Endothelial cell (in vitro differentiated cells): ENCODE measurements around the gene NOL4L. TPM values are rescaled to one million over a fixed set of nuclear protein-coding genes. Genes with fewer than 3 reads are reported as not detected.
"Not testable (repeated sequence)": the region's sequence is repeated elsewhere in the genome, so short reads cannot be mapped to it uniquely, and the experiment has no call there.

ENCODE experiments used
- DNase-seq: peaks from one replicate; pipeline ENCODE4 v3.0.0; 2021; ENCODE audit warnings: low spot score
- H3K27ac Mint-ChIP-seq: one replicate; pipeline ENCODE4 v1.8.0; 2021; ENCODE audit warnings: mixed read lengths, inconsistent platforms; ENCODE audit not compliant: unreplicated experiment
- H3K27me3 Mint-ChIP-seq: one replicate; pipeline ENCODE4 v1.8.0; 2021; ENCODE audit warnings: mild to moderate bottlenecking, moderate library complexity, mixed read lengths, inconsistent platforms; ENCODE audit not compliant: unreplicated experiment
- H3K36me3 Mint-ChIP-seq: one replicate; pipeline ENCODE4 v1.8.0; 2021; ENCODE audit warnings: mild to moderate bottlenecking, low read depth, mixed read lengths, inconsistent platforms; ENCODE audit not compliant: unreplicated experiment
- H3K4me1 Mint-ChIP-seq: one replicate; pipeline ENCODE4 v1.8.0; 2021; ENCODE audit warnings: mild to moderate bottlenecking, mixed read lengths, inconsistent platforms; ENCODE audit not compliant: unreplicated experiment
- H3K4me3 Mint-ChIP-seq: one replicate; pipeline ENCODE4 v1.8.0; 2021; ENCODE audit warnings: mild to moderate bottlenecking, mixed read lengths, inconsistent platforms; ENCODE audit not compliant: unreplicated experiment
- H3K9me3 Mint-ChIP-seq: one replicate; pipeline ENCODE4 v1.8.0; 2021; ENCODE audit warnings: mixed read lengths, inconsistent platforms; ENCODE audit not compliant: unreplicated experiment
- total RNA-seq: library from RNA; stranded (reverse); fragmentation: NEBNext Ultra II Directional; extraction: Animal tissue kit (Norgen Biotek cat#: 25700); gene quantifications from one replicate; pipeline ENCODE4 v1.2.1, GENCODE V29; 2021; ENCODE audit not compliant: unreplicated experiment
- TF ChIP-seq, protein P1 (sequence below): fragments of 200-600 bp; sonication (generic); IDR thresholded peaks from one replicate; pipeline ENCODE4 v1.5.0; 2021; ENCODE audit warnings: antibody characterized with exemption; ENCODE audit not compliant: unreplicated experiment

The NOL4L gene
- total RNA-seq, 1 donor from 2014 or later = 150 TPM

DNA sequence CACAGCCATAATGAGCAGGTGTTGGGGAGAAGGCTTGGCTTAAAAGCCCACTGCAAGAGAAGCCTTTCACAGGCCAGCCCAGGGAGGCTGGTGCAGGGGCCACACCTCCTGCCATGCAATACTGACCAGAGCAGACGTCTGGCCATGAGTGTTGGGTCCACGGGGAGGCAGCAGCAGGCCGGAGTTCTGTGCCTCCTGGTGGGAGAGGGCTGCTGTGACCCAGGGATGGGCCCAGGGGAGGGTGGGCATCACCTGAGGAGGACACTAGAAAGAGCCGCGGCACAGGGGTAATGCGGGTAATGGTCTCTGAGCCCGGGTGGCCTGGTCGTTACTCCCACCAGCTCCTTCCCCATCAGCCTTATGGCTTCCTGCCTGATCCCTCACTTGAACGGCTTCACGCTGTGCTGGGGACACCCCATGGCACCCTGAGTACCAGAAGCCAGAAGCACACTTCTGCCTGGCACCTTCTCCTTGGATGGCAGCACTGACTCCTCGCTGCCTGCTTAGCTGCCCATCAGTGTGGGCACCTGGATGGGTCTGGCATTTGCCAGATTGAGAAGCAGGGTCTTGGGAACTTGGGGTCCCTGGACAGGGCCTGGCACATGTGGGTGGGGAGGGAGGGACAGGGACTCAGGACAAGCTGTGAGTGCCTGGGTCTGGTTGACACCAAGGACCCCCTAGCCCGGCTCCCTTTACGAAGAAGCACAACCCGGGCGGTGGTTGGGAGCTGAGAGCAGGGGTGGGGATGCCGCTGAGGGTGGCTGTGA, 118.2 kb downstream of the NOL4L start:
- DNase-seq = no peak
- Mint-ChIP-seq H3K9me3 (no peaks in the 10 kb centered on the region), H3K27me3 (peaks cover 27% of the 10 kb centered on the region), H3K4me3 (peak overlapping the region; percentile 25), H3K36me3 (peaks cover 21% of the 10 kb centered on the region), H3K4me1 (peaks cover 44% of the 10 kb centered on the region), H3K27ac (peak overlapping the region; percentile 80)
- TF ChIP-seq, protein P1, sequence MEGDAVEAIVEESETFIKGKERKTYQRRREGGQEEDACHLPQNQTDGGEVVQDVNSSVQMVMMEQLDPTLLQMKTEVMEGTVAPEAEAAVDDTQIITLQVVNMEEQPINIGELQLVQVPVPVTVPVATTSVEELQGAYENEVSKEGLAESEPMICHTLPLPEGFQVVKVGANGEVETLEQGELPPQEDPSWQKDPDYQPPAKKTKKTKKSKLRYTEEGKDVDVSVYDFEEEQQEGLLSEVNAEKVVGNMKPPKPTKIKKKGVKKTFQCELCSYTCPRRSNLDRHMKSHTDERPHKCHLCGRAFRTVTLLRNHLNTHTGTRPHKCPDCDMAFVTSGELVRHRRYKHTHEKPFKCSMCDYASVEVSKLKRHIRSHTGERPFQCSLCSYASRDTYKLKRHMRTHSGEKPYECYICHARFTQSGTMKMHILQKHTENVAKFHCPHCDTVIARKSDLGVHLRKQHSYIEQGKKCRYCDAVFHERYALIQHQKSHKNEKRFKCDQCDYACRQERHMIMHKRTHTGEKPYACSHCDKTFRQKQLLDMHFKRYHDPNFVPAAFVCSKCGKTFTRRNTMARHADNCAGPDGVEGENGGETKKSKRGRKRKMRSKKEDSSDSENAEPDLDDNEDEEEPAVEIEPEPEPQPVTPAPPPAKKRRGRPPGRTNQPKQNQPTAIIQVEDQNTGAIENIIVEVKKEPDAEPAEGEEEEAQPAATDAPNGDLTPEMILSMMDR = no peak

GRCh38 chr20:32465901-32466675, 119.0 kb downstream of the NOL4L start:
- peaks cover 13% of the 10 kb centered on the region for H3K36me3 Mint-ChIP-seq
- not testable (repeated sequence) for H3K4me3 Mint-ChIP-seq, H3K9me3 Mint-ChIP-seq, DNase-seq, H3K27ac Mint-ChIP-seq
- H3K27me3 Mint-ChIP-seq = peaks cover 22% of the 10 kb centered on the region
- peaks cover 38% of the 10 kb centered on the region for H3K4me1 Mint-ChIP-seq

DNA sequence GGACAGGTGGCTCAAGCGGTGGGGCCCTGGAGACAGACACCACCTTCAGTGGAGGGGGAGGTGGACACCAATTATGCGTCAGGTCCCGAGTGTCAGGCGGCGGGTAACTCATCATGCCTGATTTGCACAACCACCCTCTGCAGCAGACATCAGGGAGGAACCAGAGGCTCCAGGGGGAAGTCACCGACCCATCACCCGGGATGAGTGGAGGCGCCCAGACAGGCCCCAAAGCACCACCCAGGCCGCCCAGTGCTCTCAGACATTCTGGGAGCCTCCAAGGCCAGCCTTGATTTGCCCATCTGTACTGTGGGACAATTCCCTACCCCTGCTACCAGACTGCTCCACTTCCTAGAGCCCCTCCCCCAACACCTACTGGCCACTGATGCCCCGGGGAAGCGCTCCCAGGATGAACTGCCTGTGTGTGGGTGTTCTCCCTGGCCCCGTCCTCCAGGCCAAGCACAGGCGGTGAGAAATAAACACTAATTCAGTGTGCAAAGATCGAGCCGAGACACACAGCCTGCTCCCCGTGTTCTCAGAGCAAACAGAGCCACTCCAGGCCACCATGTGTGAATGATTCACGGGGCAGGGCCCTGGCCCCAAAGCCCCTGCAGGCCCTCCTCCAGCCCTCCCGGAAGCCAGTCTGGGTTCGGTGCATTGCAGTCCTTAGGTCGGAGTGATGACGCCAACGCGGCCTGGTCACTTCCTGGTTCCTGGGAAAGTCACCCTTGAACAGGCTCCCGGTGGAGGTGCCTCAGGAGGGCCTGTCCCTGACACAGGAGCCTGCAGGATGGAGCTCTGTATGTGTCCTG, 119.8 kb downstream of the NOL4L start:
- DNase-seq = no peak
- H3K27ac Mint-ChIP-seq = no peak overlapping the region
- H3K27me3 Mint-ChIP-seq = peaks cover 22% of the 10 kb centered on the region

GRCh38 chr20:32464401-32465091, 120.6 kb downstream of the NOL4L start:
- Mint-ChIP-seq H3K36me3 (peaks cover 18% of the 10 kb centered on the region), H3K27me3 (peaks cover 25% of the 10 kb centered on the region), H3K4me1 (peaks cover 36% of the 10 kb centered on the region), H3K9me3 (no peaks in the 10 kb centered on the region), H3K4me3 (peak overlapping the region; percentile 73), H3K27ac (peak overlapping the region; percentile 30)
- TF ChIP-seq, protein P1 = no peak
- no peak for DNase-seq

More for the DNA sequence above, 119.8 kb downstream of the NOL4L start:
- peaks cover 34% of the 10 kb centered on the region for H3K4me1 Mint-ChIP-seq
- H3K9me3 Mint-ChIP-seq = no peaks in the 10 kb centered on the region
- H3K36me3 Mint-ChIP-seq = peaks cover 13% of the 10 kb centered on the region
- peak overlapping the region; percentile 73 for H3K4me3 Mint-ChIP-seq
- TF ChIP-seq, protein P1 = no peak
